HepG2 (cell line): Measurements from ENCODE around the gene KIF26B. TPM values are rescaled to one million over a fixed set of nuclear protein-coding genes. Genes with fewer than 3 reads are reported as not detected.

Source experiments
- ATAC-seq: fragments of 200-7000 bp; cut with Tn5 transposase; 3 replicates; pipeline ENCODE4 v1.9.1; 2020; ENCODE audit warnings: mild to moderate bottlenecking, moderate library complexity
- BruUV-seq: library from RNA; stranded (reverse); fragments of 400-500 nt; replicated peaks from 2 replicates; lab custom pipeline; 2021; lab: Mats Ljungman, UMichigan
- CTCF ChIA-PET: fragments of 300-600 bp; formaldehyde crosslinking; extraction: SDS; loops from one replicate; lab custom pipeline; 2021; ENCODE audit warnings: low total read pairs, inconsistent platforms, low intra/inter-chr PET ratio; lab: Yijun Ruan, JAX
- POLR2A ChIA-PET: fragments of 350-600 bp; sonication (Branson Sonifier 250); formaldehyde crosslinking; loops from one replicate; lab custom pipeline; 2020; ENCODE audit warnings: antibody characterized with exemption, inconsistent platforms; lab: Yijun Ruan, JAX
- DNase-seq: peaks from one replicate; pipeline ENCODE4 v3.0.0-alpha.2; 2015; ENCODE audit warnings: low spot score
- FAIRE-seq: peaks from 3 replicates; lab custom pipeline; 2011; peaks lifted over from hg19 to GRCh38; lab: Jason Lieb, UNC
- H2AFZ ChIP-seq: one replicate; pipeline ENCODE4 v1.6.1; 2011; ENCODE audit warnings: low read length, inconsistent platforms
- H3K27ac ChIP-seq: fragments of 300-600 bp; 3 replicates; pipeline ENCODE4 v1.8.0; 2011; ENCODE audit warnings: mixed run types, mild to moderate bottlenecking, mixed read lengths, low read length, inconsistent platforms; ENCODE audit not compliant: insufficient read depth; ENCODE audit errors: extremely low read length
- H3K27me3 ChIP-seq, 2 experiments: fragments of 200-600 bp in 1 of 2; 2 replicates in 1 of 2; 3 replicates in 1 of 2; pipeline versions ENCODE4 v1.6.0 to v1.8.0; 2011; ENCODE audit warnings: low read length in 2 of 2, mild to moderate bottlenecking in 2 of 2, moderate library complexity in 2 of 2, inconsistent platforms in 1 of 2; ENCODE audit not compliant: insufficient read depth in 2 of 2, control insufficient read depth in 1 of 2
- H3K36me3 ChIP-seq, 2 experiments: fragments of 200-600 bp in 1 of 2; replicated peaks in 1 of 2; 2 replicates in 1 of 2; 3 replicates in 1 of 2; pipeline versions ENCODE4 v1.5.1 to v1.8.0; 2011; ENCODE audit warnings: low read length in 2 of 2, inconsistent platforms in 1 of 2; ENCODE audit not compliant: insufficient read depth in 2 of 2, control insufficient read depth in 1 of 2
- H3K4me1 ChIP-seq: 2 replicates; pipeline ENCODE4 v1.5.1; 2012; ENCODE audit warnings: low read length, inconsistent platforms; ENCODE audit not compliant: insufficient read depth
- H3K4me2 ChIP-seq: 2 replicates; pipeline ENCODE4 v1.6.0; 2011; ENCODE audit warnings: low read depth, low read length, inconsistent platforms
- H3K4me3 ChIP-seq, 3 experiments: fragments of 200-600 bp in 1 of 3; sonication (generic), shearing (Covaris generic) in 1 of 3; replicated peaks in 1 of 3; 2 replicates each; pipeline ENCODE4 v1.5.1; 2011 to 2016; ENCODE audit warnings: low read length in 3 of 3, inconsistent platforms in 2 of 3, low read depth in 2 of 3, mild to moderate bottlenecking in 2 of 3, control low read depth in 1 of 3, mixed read lengths in 1 of 3; ENCODE audit not compliant: insufficient read depth in 1 of 3
- H3K79me2 ChIP-seq: one replicate; pipeline ENCODE4 v1.6.1; 2011; ENCODE audit warnings: low read length, inconsistent platforms; ENCODE audit not compliant: insufficient read depth
- H3K9ac ChIP-seq: 2 replicates; pipeline ENCODE4 v1.6.0; 2011; ENCODE audit warnings: mild to moderate bottlenecking, low read depth, low read length, inconsistent platforms; ENCODE audit not compliant: insufficient read depth
- H3K9me3 ChIP-seq: 2 replicates; pipeline ENCODE4 v1.5.1; 2012; ENCODE audit warnings: mild to moderate bottlenecking, low read length
- H4K20me1 ChIP-seq: 2 replicates; pipeline ENCODE4 v1.6.0; 2011; ENCODE audit warnings: inconsistent platforms, mild to moderate bottlenecking, low read length, moderate library complexity; ENCODE audit not compliant: insufficient read depth
- POLR2AphosphoS2 ChIP-seq: IDR thresholded peaks from 2 replicates; pipeline ENCODE4 v1.6.1; 2011; ENCODE audit warnings: low read depth, low read length, improper control_type of control experiment
- REPIN1 ChIP-seq: sonication (generic); formaldehyde crosslinking; IDR thresholded peaks from 2 replicates; pipeline ENCODE4 v1.8.0; 2022; ENCODE audit warnings: missing genetic modification reagents, low read depth, mild to moderate bottlenecking, borderline replicate concordance
- ZNF205 ChIP-seq: IDR thresholded peaks from 2 replicates; pipeline ENCODE4 v1.6.1; 2018; ENCODE audit warnings: missing biosample characterization, missing genetic modification reagents
- WGBS: methylation state at CpG from one replicate; pipeline ENCODE4 v1.1.6; 2017; ENCODE audit warnings: low lambda C conversion rate; 5-methylcytosine and 5-hydroxymethylcytosine counted together
- in situ Hi-C: cut with HindIII; loops from 2 replicates; pipeline ENCODE4 v1.10.0; 2017; ENCODE audit warnings: low pct_unique_long_range_greater_than_20kb; ENCODE audit not compliant: extremely low pct_ligation_motif_present
- intact Hi-C: fragments of 100-400 bp; cut with micrococcal nuclease; formaldehyde crosslinking; loops from one replicate; pipeline ENCODE4 v1.10.0; 2022; ENCODE audit not compliant: unreplicated experiment
- polyA plus RNA-seq, 8 experiments: library from polyadenylated mRNA; depleted of rRNA in 3 of 8; stranded (reverse) in 7 of 8; unstranded in 1 of 8; fragments of >200 nt; fragmentation: Illumina TruSeq in 4 of 8; extraction: Trizol in 4 of 8; gene quantifications; 2 replicates each; pipeline versions ENCODE4 v1.2.1 to v1.2.3, GENCODE V29; 2011 to 2016; ENCODE audit warnings: low read depth in 4 of 8, missing spikeins in 1 of 8, mixed read lengths in 1 of 8; ENCODE audit not compliant: insufficient read depth in 1 of 8
- total RNA-seq, 5 experiments: library from RNA; depleted of rRNA; stranded (reverse); fragments of >200 nt; fragmentation: Illumina TruSeq; extraction: Trizol; gene quantifications; 2 replicates each; pipeline ENCODE4 v1.2.3, GENCODE V29; 2016; ENCODE audit warnings: low read depth in 1 of 5
- TF ChIP-seq, protein P1 (sequence below): IDR thresholded peaks from 2 replicates; pipeline ENCODE4 v1.6.1; 2016; ENCODE audit warnings: missing biosample characterization, missing genetic modification reagents, low read depth
- TF ChIP-seq, protein P2 (sequence below): sonication (generic); formaldehyde crosslinking; conservative IDR thresholded peaks from 2 replicates; pipeline ENCODE4 v1.8.1; 2023; ENCODE audit warnings: missing genetic modification reagents
- TF ChIP-seq, protein P3 (sequence below): sonication (generic); formaldehyde crosslinking; conservative IDR thresholded peaks from 2 replicates; pipeline ENCODE4 v1.4.0; 2020; ENCODE audit warnings: mild to moderate bottlenecking, missing genetic modification reagents, moderate library complexity

The KIF26B gene
- total and polyA plus RNA-seq, 2 of the 13 experiments (the other 11 are each of a cell fraction or from before 2014, with no cell fraction given): 0.08 to 0.09 TPM

DNA sequence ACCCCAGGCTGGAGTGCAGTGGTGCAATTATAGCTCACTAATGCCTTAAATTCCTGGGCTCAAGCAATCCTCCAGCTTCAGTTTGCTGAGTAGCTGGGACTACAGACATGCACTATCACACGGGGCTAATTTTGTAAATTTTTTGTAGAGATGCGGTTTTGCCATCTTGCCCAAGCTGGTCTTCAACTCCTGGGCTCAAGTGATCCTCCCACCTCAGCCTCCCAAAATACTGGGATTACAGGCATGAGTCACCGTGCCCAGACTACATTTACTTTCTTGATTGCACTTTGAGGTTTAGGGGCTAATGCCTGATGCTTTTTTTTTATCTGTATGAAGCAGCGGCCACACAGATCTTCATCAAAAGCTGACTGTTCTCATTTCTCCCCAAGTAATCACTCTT is 124.6 kb downstream of the KIF26B start:
- ATAC-seq: no peak
- POLR2A ChIA-PET: no interaction called here
- no peaks in the 10 kb centered on the region for H3K9me3 ChIP-seq
- no peak overlapping the region for H3K4me2 ChIP-seq
- in situ Hi-C loops: loop anchor here (5.0 to 10.0 kb wide), 2 partner anchors 122 to 205 kb away; no protein-coding TSS in a partner anchor
- no peaks in the 10 kb centered on the region for H3K27me3 ChIP-seq
- WGBS: 60% methylated on average over 4 of the region's 4 CpGs
- CTCF ChIA-PET: no interaction called here
- no peaks in the 10 kb centered on the region for H3K79me2 ChIP-seq
- no peaks in the 10 kb centered on the region for H3K36me3 ChIP-seq
- no TSS peak for BruUV-seq
- TF ChIP-seq POLR2AphosphoS2: no peak
- no peak for TF ChIP-seq ZNF205 (CRISPR knock-in tag)
- H3K9ac ChIP-seq: no peak overlapping the region
- no peak for FAIRE-seq
- no peaks in the 10 kb centered on the region for H4K20me1 ChIP-seq
- no peak overlapping the region for H3K27ac ChIP-seq
- peaks cover 10% of the 10 kb centered on the region; the same call in 1 of the 2 replicates for H3K4me1 ChIP-seq
- intact Hi-C loops: loop anchor here (5.0 kb wide), 1 partner anchor 723 kb away; no protein-coding TSS in a partner anchor
- no peak for DNase-seq
- no peak overlapping the region for H2AFZ ChIP-seq
- H3K4me3 ChIP-seq: no peak overlapping the region

DNA sequence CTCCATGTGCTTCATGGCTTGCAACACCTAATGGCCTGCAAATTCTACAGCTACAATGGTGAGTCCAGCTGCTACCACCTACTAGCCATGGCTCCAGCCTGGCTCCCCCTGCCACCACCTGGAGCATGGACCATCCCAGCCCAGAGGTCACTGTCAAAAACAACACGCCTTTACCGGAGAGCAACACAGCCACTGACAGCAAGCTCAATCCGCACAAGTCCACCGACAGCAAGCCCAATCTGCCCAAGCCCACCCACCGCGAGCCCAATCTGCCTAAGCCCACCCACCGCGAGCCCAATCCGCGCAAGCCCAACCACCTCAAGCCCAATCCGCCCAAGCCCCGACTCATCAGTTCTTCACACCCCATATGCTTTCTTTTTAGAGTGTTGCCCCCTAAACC is 128.2 kb downstream of the KIF26B start:
- ATAC-seq: no peak
- no peak overlapping the region for H3K27ac ChIP-seq
- no peak for DNase-seq
- H3K4me1 ChIP-seq: no peaks in the 10 kb centered on the region
- no peaks in the 10 kb centered on the region for H4K20me1 ChIP-seq
- H3K36me3 ChIP-seq: no peaks in the 10 kb centered on the region
- WGBS: 89% methylated on average over 8 of the region's 12 CpGs
- no peaks in the 10 kb centered on the region for H3K27me3 ChIP-seq
- intact Hi-C loops (no loop called here), in situ Hi-C loops (no loop called here)
- TF ChIP-seq, protein P1, sequence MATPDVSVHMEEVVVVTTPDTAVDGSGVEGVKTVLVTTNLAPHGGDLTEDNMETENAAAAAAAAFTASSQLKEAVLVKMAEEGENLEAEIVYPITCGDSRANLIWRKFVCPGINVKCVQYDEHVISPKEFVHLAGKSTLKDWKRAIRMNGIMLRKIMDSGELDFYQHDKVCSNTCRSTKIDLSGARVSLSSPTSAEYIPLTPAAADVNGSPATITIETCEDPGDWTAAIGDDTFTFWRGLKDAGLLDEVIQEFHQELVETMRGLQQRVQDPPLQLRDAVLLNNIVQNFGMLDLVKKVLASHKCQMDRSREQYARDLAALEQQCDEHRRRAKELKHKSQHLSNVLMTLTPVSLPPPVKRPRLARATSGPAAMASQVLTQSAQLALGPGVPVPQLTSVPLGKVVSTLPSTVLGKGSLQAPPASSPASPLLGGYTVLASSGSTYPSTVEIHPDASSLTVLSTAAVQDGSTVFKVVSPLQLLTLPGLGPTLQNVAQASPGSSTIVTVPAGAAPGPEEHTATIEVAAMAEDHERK (CRISPR knock-in tag): no peak
- TF ChIP-seq REPIN1 (CRISPR knock-in tag): no peak
- TF ChIP-seq, protein P2, sequence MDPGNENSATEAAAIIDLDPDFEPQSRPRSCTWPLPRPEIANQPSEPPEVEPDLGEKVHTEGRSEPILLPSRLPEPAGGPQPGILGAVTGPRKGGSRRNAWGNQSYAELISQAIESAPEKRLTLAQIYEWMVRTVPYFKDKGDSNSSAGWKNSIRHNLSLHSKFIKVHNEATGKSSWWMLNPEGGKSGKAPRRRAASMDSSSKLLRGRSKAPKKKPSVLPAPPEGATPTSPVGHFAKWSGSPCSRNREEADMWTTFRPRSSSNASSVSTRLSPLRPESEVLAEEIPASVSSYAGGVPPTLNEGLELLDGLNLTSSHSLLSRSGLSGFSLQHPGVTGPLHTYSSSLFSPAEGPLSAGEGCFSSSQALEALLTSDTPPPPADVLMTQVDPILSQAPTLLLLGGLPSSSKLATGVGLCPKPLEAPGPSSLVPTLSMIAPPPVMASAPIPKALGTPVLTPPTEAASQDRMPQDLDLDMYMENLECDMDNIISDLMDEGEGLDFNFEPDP (CRISPR knock-in tag): no peak
- TF ChIP-seq, protein P3, sequence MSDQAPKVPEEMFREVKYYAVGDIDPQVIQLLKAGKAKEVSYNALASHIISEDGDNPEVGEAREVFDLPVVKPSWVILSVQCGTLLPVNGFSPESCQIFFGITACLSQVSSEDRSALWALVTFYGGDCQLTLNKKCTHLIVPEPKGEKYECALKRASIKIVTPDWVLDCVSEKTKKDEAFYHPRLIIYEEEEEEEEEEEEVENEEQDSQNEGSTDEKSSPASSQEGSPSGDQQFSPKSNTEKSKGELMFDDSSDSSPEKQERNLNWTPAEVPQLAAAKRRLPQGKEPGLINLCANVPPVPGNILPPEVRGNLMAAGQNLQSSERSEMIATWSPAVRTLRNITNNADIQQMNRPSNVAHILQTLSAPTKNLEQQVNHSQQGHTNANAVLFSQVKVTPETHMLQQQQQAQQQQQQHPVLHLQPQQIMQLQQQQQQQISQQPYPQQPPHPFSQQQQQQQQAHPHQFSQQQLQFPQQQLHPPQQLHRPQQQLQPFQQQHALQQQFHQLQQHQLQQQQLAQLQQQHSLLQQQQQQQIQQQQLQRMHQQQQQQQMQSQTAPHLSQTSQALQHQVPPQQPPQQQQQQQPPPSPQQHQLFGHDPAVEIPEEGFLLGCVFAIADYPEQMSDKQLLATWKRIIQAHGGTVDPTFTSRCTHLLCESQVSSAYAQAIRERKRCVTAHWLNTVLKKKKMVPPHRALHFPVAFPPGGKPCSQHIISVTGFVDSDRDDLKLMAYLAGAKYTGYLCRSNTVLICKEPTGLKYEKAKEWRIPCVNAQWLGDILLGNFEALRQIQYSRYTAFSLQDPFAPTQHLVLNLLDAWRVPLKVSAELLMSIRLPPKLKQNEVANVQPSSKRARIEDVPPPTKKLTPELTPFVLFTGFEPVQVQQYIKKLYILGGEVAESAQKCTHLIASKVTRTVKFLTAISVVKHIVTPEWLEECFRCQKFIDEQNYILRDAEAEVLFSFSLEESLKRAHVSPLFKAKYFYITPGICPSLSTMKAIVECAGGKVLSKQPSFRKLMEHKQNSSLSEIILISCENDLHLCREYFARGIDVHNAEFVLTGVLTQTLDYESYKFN (CRISPR knock-in tag): no peak
- CTCF ChIA-PET: no interaction called here
- no peak for FAIRE-seq
- BruUV-seq: no TSS peak
- no peak overlapping the region for H3K4me2 ChIP-seq
- H3K9ac ChIP-seq: no peak overlapping the region
- H2AFZ ChIP-seq: no peak overlapping the region
- POLR2A ChIA-PET: no interaction called here
- no peaks in the 10 kb centered on the region for H3K9me3 ChIP-seq
- no peak overlapping the region for H3K4me3 ChIP-seq
- H3K79me2 ChIP-seq: no peaks in the 10 kb centered on the region
